Pancreas (tissue), 10 donors: ENCODE measurements around the gene OLFM4. TPM values are rescaled to one million over a fixed set of nuclear protein-coding genes. Genes with fewer than 3 reads are reported as not detected.

Experiments used
- ATAC-seq, 4 donors: fragments of 200-7000 bp; cut with Tn5 transposase; one replicate each; pipeline versions ENCODE4 v1.8.0 to v1.9.1; 2020; ENCODE audit warnings: mild to moderate bottlenecking in 4 of 4, moderate library complexity in 4 of 4
- DNase-seq, 6 donors: peaks; one replicate each; pipeline ENCODE4 v3.0.0-alpha.2; 2020
- FAIRE-seq: peaks from 2 replicates; lab custom pipeline; 2012; peaks lifted over from hg19 to GRCh38; lab: Jason Lieb, UNC
- H3K27ac ChIP-seq, 4 donors: fragments of 200-600 bp; sonication (generic); 1 replicate in 3 of 4; 2 replicates in 1 of 4; pipeline versions ENCODE4 v1.5.0 to v1.8.0; 2020
- H3K27me3 ChIP-seq, 4 donors: fragments of 200-600 bp; one replicate each; pipeline ENCODE4 v1.8.0; 2021
- H3K36me3 ChIP-seq, 3 donors: fragments of 200-600 bp; sonication (generic) in 1 of 3; one replicate each; pipeline versions ENCODE4 v1.5.0 to v1.8.0; 2020 to 2021
- H3K4me1 ChIP-seq, 3 donors: fragments of 200-600 bp; one replicate each; pipeline ENCODE4 v1.8.0; 2021
- H3K4me3 ChIP-seq, 4 donors: fragments of 200-600 bp; sonication (generic) in 2 of 4; one replicate each; pipeline versions ENCODE4 v1.5.0 to v1.8.0; 2020 to 2021
- H3K9me3 ChIP-seq, 4 donors: fragments of 200-600 bp; one replicate each; pipeline ENCODE4 v1.8.0; 2021
- WGBS, 2 donors: extraction: QIAGEN DNeasy Blood & Tissue Kit; methylation state at CpG; one replicate each; pipeline ENCODE4 v1.1.7; 2013; 5-methylcytosine and 5-hydroxymethylcytosine counted together
- intact Hi-C, 3 donors: fragments of 100-400 bp; cut with DNase I; formaldehyde crosslinking; loops; one replicate each; pipeline versions ENCODE4 v1.11.1 to v1.14.2; 2022
- polyA plus RNA-seq, 2 donors: library from polyadenylated mRNA; stranded (reverse); fragments of 200-250 nt; gene quantifications; one replicate each; pipeline ENCODE4 v1.2.3, GENCODE V29; 2013
- total RNA-seq, 6 donors: library from RNA; stranded (reverse); fragmentation: NEBNext Ultra II Directional in 4 of 6; extraction: Animal tissue kit (Norgen Biotek cat#: 25700) in 4 of 6; gene quantifications; one replicate each; pipeline versions ENCODE4 v1.2.1 to v1.2.4, GENCODE V29; 2021 to 2023
- TF ChIP-seq, protein P1 (sequence below), 4 donors: fragments of 200-600 bp; sonication (generic) in 3 of 4; IDR thresholded peaks; one replicate each; pipeline versions ENCODE4 v1.5.0 to v1.8.0; 2021; ENCODE audit warnings: antibody characterized with exemption in 4 of 4
- donor health status: healthy with polysubstance abuse.
- donor health status: DM: no; HTN: no; CAD: no; lungs with moderate emphysema.
- donor health status: DM: no; HTN: no; CAD: no.
- donor health status: control.
- donor health status: control.
- donor health status: Bipolar disorder and iron deficiency.
- donor health status: DM: yes; HTN: yes; CAD: no.
- donor health status: DM: no; HTN: no; CAD: no.
- donor health status: DM: no; HTN: no; CAD: no.
- donor health status: DM: yes; HTN: yes; CAD: no.

Gene OLFM4
- total and polyA plus RNA-seq, 8 donors: 8.0 to 4,667 (median 107) TPM

DNA sequence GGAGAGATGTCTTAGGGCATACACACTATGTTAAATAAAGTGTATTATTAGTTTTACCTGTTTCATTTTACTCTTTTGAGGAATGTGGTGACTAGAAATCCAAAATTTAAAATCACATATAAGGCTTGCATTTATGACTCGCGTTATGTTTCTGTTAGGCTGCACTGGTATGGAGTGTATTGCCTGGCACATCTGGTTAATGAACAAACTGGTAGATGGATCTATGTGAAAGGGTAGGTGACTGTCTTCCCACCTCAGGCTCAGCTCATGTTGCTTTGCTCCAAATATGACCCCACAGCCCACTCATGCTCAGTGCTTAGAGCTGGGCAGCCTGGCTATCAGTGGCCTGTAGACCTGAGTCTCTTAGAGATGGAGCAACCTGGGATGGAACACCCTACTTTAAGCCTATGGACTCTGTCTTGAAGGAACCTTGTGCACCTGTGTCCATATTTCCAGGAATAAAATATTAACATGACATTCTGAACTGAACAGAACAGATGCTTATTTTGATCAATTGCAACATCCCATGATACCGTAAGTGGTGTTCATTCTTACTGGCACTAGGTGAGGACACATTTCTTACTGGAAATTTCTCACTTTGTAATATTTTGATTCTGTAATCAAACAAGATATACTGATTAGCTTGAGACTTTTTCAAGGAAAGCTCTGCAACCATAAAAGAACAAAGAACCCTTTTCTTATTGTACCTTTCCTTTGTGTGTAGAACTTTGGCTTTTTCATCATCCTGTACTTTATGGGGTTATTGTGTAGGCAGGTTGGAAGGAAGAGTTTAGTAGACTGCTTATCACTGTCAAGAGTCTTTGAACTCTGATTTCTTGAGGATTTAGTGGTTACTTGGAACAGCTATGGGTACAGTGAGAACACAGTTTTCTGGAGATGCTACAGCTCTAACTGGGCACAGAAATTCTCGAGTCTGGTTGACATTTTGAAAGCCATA is 9.6 kb upstream of the OLFM4 start:
- no peaks in the 10 kb centered on the region for H3K27me3 ChIP-seq
- H3K4me1 ChIP-seq: peaks cover 0 to 33% (median 0%) of the 10 kb centered on the region in 3 donors
- intact Hi-C loops: no loop called here
- H3K9me3 ChIP-seq: no peaks in the 10 kb centered on the region
- FAIRE-seq: no peak
- WGBS, 2 donors: 85 to 90% methylated on average over 4 of the region's 4 CpGs
- no peak for DNase-seq
- TF ChIP-seq, protein P1, sequence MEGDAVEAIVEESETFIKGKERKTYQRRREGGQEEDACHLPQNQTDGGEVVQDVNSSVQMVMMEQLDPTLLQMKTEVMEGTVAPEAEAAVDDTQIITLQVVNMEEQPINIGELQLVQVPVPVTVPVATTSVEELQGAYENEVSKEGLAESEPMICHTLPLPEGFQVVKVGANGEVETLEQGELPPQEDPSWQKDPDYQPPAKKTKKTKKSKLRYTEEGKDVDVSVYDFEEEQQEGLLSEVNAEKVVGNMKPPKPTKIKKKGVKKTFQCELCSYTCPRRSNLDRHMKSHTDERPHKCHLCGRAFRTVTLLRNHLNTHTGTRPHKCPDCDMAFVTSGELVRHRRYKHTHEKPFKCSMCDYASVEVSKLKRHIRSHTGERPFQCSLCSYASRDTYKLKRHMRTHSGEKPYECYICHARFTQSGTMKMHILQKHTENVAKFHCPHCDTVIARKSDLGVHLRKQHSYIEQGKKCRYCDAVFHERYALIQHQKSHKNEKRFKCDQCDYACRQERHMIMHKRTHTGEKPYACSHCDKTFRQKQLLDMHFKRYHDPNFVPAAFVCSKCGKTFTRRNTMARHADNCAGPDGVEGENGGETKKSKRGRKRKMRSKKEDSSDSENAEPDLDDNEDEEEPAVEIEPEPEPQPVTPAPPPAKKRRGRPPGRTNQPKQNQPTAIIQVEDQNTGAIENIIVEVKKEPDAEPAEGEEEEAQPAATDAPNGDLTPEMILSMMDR (IDR thresholded peaks at IDR 0.05): no peak
- peak in 2 of 4 donors; percentile 51 to 53 for ATAC-seq
- peak overlapping the region in 2 of 4 donors; percentile 5 to 48 for H3K27ac ChIP-seq
- no peak overlapping the region for H3K4me3 ChIP-seq
- no peaks in the 10 kb centered on the region for H3K36me3 ChIP-seq

DNA sequence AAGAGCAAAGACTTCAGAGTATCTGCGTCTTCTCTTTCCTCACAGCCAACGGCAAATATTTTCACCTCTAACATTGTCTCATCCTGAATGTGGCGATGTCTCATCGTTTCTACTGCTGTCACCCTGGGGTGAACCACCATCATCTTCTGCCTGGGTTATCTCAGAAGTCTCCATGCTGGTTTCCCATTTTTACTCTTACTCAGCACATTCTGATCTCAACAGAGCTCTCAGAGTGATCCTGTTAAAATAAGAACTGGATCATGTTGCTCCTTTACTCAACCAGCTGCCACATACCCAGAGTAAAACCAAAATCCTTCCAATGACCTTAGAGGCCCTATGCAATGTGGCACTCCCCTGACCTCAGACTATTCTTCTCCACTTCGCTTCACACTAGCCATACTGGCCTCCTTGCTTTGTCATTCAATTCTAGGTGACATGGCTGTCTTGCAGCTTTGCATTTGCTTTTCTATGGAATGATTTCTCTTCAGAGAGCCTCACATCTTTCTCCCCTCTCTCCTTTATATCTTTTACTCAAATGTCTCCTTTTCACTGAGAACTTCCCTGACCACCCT is 7.8 kb upstream of the OLFM4 start:
- Histone ChIP-seq H3K4me3 (no peak overlapping the region), H3K36me3 (no peaks in the 10 kb centered on the region), H3K27me3 (no peaks in the 10 kb centered on the region), H3K4me1 (peaks cover 0 to 19% (median 0%) of the 10 kb centered on the region in 3 donors), H3K27ac (no peak overlapping the region), H3K9me3 (no peaks in the 10 kb centered on the region)
- FAIRE-seq: no peak
- no peak for DNase-seq
- 80 to 95% methylated on average over 5 of the region's 5 CpGs for WGBS, 2 donors
- intact Hi-C loops: no loop called here
- TF ChIP-seq, protein P1 (IDR thresholded peaks at IDR 0.05): no peak
- no peak for ATAC-seq

DNA sequence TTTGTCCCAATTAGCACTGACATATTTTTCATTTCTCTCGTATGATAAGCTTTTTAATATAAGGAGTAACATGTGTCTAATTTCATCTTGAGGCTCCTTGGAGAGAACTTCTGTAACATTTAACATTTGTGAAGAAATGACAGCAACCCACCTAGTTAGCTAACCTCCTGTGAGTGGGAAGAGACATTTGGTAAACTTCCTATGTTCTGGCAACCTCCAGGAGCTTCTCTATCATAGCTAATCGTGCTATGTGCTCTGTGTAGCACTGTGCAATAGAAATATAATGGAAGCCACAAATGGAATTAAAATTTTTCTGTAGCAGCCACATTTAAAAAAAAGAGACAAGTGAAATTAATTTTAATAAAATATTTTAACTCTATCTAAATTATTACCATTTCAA is 5.4 kb upstream of the OLFM4 start:
- Histone ChIP-seq H3K27me3 (no peaks in the 10 kb centered on the region), H3K4me3 (no peak overlapping the region), H3K27ac (no peak overlapping the region), H3K9me3 (no peaks in the 10 kb centered on the region), H3K36me3 (no peaks in the 10 kb centered on the region), H3K4me1 (peaks cover 0 to 11% (median 0%) of the 10 kb centered on the region in 3 donors)
- TF ChIP-seq, protein P1 (IDR thresholded peaks at IDR 0.05): no peak
- WGBS, 2 donors: 78 to 85% methylated on average over 2 of the region's 2 CpGs
- no peak for FAIRE-seq
- intact Hi-C loops: no loop called here
- no peak for ATAC-seq
- DNase-seq: no peak

DNA sequence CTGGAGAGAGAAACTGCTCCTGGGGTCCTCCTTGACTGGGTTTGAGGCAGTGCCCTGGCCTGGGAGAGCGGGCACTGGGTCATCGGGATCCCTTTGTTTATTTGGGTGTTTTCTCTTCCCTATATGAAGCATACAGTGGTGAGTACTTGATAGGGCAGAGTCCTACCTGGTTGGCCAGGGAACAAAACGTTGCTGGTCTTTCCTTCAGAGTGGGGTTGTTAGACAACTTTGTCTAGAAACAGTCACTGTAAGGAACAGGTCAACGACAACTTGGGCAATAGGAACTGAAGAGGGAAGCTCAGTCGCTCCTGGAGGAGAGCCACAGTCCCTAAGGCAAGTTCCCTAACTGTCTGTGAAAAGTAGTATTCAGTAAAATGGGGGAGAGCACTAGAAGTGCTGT is 550 bp upstream of the OLFM4 start:
- DNase-seq: no peak
- Histone ChIP-seq H3K4me3 (no peak overlapping the region), H3K9me3 (no peaks in the 10 kb centered on the region), H3K4me1 (peaks cover 0 to 7% (median 0%) of the 10 kb centered on the region in 3 donors), H3K27me3 (no peaks in the 10 kb centered on the region), H3K36me3 (no peaks in the 10 kb centered on the region), H3K27ac (peak overlapping the region in 2 of 4 donors; percentile 56 to 63)
- 79 to 92% methylated on average over 5 of the region's 5 CpGs for WGBS, 2 donors
- FAIRE-seq: no peak
- intact Hi-C loops: no loop called here
- peak in 1 of 4 donors; percentile 11 for ATAC-seq
- TF ChIP-seq, protein P1 (IDR thresholded peaks at IDR 0.05): no peak
